ENCODE data around the gene SCAF8.
"Not testable (repeated sequence)": the region's sequence is repeated elsewhere in the genome, so short reads cannot be mapped to it uniquely, and the experiment has no call there.

Gene SCAF8

DNA sequence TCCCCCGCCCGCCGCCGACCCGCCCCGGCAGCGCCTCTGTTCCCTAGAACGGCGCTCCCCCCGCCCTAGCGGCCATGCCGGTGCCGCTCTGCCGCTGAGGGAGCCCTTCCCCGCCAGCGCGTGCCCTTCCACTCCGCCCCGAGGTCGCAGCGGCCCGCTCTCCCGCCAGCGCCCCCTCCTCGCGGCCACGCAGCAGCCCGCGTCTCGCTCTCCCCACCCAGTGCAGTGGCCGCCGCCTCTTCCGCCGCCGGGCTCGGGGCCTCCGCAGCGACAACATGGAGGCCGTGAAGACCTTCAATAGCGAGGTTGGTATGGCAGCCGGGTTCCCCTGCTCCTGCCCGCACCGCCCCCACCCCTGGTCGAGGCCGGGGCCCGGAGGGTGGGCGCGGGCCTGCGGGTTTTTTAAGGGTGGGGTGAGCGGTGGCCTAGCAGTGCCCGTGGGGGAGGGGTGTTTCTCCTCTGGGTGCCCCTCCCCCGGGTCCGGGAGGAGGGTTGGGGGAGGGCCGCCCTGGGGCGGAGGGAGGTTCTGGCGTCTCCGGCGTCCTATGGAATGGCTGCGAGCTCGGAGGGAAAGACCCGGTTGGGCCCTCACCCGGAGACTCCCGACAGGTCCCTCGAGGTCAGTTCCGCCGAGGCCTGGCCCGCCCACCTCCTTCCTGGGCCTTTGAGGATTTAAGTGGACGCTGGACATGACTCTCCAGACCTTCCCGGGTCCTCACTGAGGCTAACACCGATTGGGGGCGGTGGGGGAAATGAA is 588 bp downstream of the SCAF8 start:
- peak overlapping the region; percentile 90 for H3K4me3 ChIP-seq (ENCODE audit: low read depth, low read length)
- no peak for TF ChIP-seq CTCF (conservative IDR thresholded peaks at IDR 0.05; ENCODE audit: low read depth, low read length)
- DNase-seq (ENCODE audit: low read depth): peak; percentile 99

DNA sequence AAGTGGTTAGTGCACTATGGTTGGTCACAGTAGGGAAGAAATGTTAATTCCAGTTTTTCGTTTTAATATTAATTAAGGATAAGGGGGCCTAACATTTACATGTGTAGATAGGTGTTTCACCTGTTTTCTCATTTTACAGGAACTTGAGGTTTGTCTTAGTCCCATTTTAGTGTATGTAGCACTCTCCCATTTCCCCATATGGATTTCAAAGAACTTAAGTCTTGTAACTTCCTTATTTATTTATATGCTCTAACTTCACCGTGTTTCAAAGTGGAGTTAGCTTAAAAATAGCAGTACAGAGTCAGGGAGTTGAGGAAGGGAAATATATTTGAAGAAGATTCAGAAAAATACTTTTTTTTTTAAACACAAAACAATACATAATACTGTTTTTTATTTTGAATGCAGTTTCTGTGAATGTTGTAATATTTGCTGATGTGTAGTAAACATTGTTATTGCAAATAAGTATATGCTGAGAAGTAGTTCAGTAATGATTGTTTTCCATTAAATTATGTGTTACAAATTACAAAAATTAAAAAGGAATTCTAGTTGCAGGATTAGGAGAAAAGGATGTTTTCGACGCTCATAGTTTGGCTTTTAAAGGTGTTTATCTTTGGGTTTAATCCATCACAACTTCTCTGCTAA is 3.5 kb downstream of the SCAF8 start:
- no peak overlapping the region for H3K4me3 ChIP-seq (ENCODE audit: low read depth, low read length)
- TF ChIP-seq CTCF (conservative IDR thresholded peaks at IDR 0.05; ENCODE audit: low read depth, low read length): no peak
- DNase-seq (ENCODE audit: low read depth): no peak

DNA sequence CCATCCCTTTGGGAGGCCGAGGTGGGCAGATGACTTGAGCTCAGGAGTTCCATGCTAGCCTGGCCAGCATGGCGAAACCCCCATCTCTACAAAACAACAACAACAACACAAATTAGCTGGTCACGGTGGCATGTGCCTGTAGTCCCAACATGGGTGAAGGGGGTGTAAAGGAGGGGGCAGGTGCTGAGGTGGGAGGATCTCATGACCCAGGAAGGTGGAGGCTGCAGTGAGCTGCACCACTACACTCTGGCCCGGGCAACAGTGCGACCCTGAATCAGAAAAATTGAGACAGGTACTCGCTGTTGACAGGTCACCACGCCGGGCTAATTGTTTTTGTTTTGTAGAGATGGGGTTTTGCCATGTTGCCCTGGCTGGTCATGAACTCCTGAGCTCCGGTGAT is 4.2 kb downstream of the SCAF8 start:
- DNase-seq (ENCODE audit: low read depth): no peak
- H3K4me3 ChIP-seq (ENCODE audit: low read depth, low read length): no peak overlapping the region
- no peak for TF ChIP-seq CTCF (conservative IDR thresholded peaks at IDR 0.05; ENCODE audit: low read depth, low read length)

- peak; percentile 49 for DNase-seq (ENCODE audit: low read depth)
- H3K4me3 ChIP-seq (ENCODE audit: low read depth, low read length): no peak overlapping the region
- TF ChIP-seq CTCF (conservative IDR thresholded peaks at IDR 0.05; ENCODE audit: low read depth, low read length): no peak
Observed at GRCh38 chr6:154738551-154738961, 5.3 kb downstream of the SCAF8 start.

GRCh38 chr6:154740658-154741057 is 7.4 kb downstream of the SCAF8 start:
- no peak for TF ChIP-seq CTCF (conservative IDR thresholded peaks at IDR 0.05; ENCODE audit: low read depth, low read length)
- H3K4me3 ChIP-seq (ENCODE audit: low read depth, low read length): no peak overlapping the region
- DNase-seq (ENCODE audit: low read depth): no peak

DNA sequence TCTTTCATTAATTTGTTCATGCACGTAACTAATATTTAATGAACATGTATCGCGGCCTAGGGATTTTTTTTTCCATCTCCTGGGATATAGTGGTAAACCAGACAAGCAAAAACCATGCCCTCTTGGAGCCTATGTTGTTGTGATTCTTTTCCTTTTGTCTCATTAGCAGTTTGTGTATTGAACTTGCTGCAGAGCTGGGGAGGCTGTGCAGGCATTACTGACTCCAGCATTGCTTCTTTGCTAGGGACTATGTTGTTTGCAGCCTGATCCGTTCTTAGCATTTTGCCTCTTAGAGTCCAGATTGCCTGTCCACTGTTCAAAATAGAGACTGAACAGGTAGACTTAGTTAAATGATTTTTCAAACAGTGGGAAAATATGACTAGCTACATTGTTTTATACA is 9.7 kb downstream of the SCAF8 start:
- DNase-seq (ENCODE audit: low read depth): no peak
- H3K4me3 ChIP-seq (ENCODE audit: low read depth, low read length): no peak overlapping the region
- no peak for TF ChIP-seq CTCF (conservative IDR thresholded peaks at IDR 0.05; ENCODE audit: low read depth, low read length)

DNA sequence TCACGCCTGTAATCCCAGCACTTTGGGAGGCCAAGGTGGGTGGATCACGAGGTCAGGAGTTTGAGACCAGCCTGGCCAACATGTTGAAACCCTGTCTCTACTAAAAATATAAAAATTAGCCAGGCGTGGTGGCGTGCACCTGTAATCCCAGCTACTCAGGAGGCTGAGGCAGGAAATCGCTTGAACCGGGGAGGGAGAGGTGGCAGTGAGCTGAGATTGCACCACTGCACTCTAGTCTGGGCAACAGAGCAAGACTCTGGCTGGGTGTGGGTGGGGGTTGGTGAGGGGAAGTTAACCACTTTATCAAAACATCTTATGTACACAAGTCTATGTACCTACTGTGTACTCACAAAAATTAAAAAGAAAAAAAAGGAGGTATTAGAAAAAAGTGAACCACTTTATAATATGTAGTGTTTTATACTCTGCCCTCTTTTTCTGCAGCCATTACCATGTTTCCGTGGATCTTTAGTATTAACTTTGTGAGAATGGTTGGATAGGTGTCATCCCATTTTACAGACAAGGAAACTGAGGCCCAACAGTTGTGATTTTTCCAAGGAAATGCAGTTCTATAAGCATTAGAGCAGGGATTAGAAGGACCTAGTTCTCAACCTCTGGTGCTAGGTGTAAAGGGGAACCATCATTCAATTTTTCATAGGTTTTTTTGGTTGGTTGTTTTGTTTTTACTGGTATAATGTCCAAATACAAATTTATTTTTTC is 11.0 kb downstream of the SCAF8 start:
- H3K4me3 ChIP-seq (ENCODE audit: low read depth, low read length): not testable (repeated sequence)

More for the DNA sequence above, 11.0 kb downstream of the SCAF8 start:
- DNase-seq (ENCODE audit: low read depth): not testable (repeated sequence)
